ENCODE data around the gene DRC7.

DNA sequence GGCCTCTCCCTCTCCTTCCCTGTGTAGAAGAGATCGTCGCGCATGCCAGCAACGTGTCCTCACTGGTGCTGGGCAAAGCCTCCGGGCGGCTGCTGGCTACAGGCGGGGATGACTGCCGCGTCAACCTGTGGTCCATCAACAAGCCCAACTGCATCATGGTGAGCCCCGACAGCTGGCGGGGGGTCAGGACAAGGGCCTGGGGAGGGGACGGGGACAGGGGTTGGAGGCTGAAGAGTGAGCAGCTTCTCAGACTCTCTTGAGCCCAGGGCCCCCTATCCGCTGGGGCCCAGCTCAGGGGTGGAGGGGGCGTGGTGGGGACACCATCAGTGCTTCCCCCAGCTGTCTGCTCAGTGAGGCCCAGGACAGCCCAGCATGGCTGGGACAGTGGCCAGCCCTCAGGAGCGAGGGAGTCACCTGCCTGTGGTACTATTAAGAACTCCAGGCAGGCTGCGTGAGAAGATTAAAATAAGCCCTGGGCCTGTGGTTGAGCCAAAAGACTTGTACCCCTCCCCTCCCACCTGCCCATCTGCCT, 47.1 kb downstream of the DRC7 start:
- TF ChIP-seq CTCF (IDR thresholded peaks at IDR 0.05; ENCODE audit: low read depth, low read length, missing input control) (no peak), RAD21 (IDR thresholded peaks at IDR 0.05) (no peak), FOXA1 (IDR thresholded peaks at IDR 0.05) (no peak), SP1 (IDR thresholded peaks at IDR 0.05) (no peak), EGR1 (IDR thresholded peaks at IDR 0.05; ENCODE audit: low read depth in 2 of 2) (no peak), NR2F2 (IDR thresholded peaks at IDR 0.05) (no peak), HNF4G (IDR thresholded peaks at IDR 0.05) (no peak), GABPA (IDR thresholded peaks at IDR 0.05 in 1 of 2, conservative IDR thresholded peaks at IDR 0.05 in 1 of 2) (no peak), TAF1 (conservative IDR thresholded peaks at IDR 0.05) (no peak), ZBTB33 (IDR thresholded peaks at IDR 0.05) (no peak)
- TF ChIP-seq, protein P1, sequence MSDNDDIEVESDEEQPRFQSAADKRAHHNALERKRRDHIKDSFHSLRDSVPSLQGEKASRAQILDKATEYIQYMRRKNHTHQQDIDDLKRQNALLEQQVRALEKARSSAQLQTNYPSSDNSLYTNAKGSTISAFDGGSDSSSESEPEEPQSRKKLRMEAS (IDR thresholded peaks at IDR 0.05) = no peak
- TF ChIP-seq, protein P2, sequence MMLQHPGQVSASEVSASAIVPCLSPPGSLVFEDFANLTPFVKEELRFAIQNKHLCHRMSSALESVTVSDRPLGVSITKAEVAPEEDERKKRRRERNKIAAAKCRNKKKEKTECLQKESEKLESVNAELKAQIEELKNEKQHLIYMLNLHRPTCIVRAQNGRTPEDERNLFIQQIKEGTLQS (IDR thresholded peaks at IDR 0.05) = no peak
- TF ChIP-seq, protein P3, sequence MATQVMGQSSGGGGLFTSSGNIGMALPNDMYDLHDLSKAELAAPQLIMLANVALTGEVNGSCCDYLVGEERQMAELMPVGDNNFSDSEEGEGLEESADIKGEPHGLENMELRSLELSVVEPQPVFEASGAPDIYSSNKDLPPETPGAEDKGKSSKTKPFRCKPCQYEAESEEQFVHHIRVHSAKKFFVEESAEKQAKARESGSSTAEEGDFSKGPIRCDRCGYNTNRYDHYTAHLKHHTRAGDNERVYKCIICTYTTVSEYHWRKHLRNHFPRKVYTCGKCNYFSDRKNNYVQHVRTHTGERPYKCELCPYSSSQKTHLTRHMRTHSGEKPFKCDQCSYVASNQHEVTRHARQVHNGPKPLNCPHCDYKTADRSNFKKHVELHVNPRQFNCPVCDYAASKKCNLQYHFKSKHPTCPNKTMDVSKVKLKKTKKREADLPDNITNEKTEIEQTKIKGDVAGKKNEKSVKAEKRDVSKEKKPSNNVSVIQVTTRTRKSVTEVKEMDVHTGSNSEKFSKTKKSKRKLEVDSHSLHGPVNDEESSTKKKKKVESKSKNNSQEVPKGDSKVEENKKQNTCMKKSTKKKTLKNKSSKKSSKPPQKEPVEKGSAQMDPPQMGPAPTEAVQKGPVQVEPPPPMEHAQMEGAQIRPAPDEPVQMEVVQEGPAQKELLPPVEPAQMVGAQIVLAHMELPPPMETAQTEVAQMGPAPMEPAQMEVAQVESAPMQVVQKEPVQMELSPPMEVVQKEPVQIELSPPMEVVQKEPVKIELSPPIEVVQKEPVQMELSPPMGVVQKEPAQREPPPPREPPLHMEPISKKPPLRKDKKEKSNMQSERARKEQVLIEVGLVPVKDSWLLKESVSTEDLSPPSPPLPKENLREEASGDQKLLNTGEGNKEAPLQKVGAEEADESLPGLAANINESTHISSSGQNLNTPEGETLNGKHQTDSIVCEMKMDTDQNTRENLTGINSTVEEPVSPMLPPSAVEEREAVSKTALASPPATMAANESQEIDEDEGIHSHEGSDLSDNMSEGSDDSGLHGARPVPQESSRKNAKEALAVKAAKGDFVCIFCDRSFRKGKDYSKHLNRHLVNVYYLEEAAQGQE (IDR thresholded peaks at IDR 0.05) = no peak
